NCI-H460 (cell line): ENCODE data around the gene HYOU1. TPM values are rescaled to one million over a fixed set of nuclear protein-coding genes. Genes with fewer than 3 reads are reported as not detected.
"Not testable (repeated sequence)": the region's sequence is repeated elsewhere in the genome, so short reads cannot be mapped to it uniquely, and the experiment has no call there.

Source experiments
- DNase-seq: peaks from one replicate; pipeline ENCODE4 v3.0.0-alpha.2; 2016; ENCODE audit warnings: low read depth; ENCODE audit errors: extremely low read depth
- total RNA-seq: library from RNA; depleted of rRNA; stranded (reverse); fragments of >200 nt; shearing (Covaris generic); gene quantifications from 2 replicates; pipeline ENCODE4 v1.2.3, GENCODE V29; 2014

HYOU1 gene
- total RNA-seq, 1 experiment from 2014 or later, result 242 TPM

- DNase-seq, result no peak
These were observed 10.5 kb downstream of the HYOU1 start for GRCh38 chr11:119046489-119046888.

GRCh38 chr11:119044708-119045107 lies 12.3 kb downstream of the HYOU1 start:
- no peak for DNase-seq

GRCh38 chr11:119042927-119043326 lies 14.1 kb downstream of the HYOU1 start:
- DNase-seq, result no peak

GRCh38 chr11:119041821-119042514 lies 15.0 kb downstream of the HYOU1 start:
- DNase-seq, result no peak

GRCh38 chr11:119039471-119039870 lies 17.5 kb downstream of the HYOU1 start:
- DNase-seq, result not testable (repeated sequence)

DNA sequence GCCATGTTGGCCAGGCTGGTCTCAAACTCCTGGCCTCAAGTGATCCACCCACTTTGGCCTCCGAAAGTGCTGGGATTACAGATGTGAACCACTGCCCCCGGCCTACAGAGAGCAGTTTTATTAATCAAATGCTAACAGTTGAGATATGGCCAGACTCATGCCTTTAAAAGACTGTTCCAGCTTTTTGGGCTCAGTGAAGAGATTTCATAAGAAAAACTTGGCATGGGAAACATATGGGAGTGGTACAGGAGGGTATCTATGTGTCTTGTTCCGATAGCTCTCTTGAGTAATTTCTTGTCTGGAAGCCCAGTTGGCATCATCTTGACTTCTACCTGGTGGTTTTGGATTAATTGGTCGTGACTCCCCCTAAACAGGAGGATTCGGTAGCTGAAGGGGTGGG lies 18.1 kb downstream of the HYOU1 start:
- no peak for DNase-seq

GRCh38 chr11:119034813-119035212 lies 22.2 kb downstream of the HYOU1 start:
- DNase-seq, result no peak

DNA sequence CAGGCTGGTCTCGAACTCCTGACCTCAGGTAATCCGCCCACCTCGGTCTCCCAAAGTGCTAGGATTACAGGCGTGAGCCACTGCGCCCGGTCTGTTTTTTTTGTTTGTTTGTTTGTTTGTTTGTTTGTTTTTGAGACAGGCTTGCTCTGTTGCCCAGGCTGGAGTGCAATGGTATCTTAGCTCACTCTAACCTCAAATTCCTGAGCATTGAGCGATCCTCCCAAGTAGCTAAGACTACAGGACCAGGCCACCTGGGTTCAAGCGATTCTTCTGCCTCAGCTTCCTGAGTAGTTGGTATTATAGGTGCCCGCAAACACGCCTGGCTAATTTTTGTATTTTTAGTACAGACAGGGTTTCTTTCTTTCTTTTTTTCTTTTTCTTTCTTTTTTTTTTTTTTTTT lies 23.6 kb downstream of the HYOU1 start:
- DNase-seq, result not testable (repeated sequence)

GRCh38 chr11:119031912-119032280 lies 25.1 kb downstream of the HYOU1 start:
- DNase-seq, result no peak

DNA sequence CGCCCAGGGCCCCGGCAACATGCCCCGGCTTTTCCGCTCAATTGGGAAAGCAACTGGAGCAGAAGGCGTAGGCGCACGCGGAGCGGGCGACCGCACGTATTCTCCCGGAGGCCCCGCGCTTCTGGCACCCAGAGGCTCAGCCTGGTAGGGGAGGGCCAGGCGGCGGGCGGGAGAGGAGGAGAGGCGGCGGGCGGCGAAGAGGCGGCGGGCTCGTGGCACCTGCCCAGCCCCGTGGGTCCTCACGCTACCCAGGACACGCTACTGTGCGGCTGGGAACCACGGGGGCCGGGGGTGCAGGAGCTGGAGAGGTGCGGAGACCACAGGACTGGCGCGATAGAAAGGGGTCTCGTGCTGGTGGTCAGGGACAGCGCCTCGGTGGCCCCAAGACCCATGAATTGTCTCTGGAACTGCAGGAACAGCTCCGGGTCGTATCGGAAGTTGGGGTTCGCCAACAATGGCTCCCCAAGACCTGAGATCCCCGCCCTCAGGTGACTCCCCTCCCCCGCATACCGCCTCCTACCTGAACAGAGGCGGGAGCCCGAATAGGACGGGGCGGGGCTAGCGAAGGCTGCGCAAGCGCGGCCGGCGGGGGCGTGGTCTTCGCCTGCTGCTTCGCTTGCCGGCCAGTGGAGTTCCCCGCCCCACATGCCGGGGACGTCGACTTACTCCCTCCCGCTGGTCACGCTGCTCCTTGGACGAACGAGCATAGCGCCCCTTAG lies 26.5 kb downstream of the HYOU1 start, which contains the start of gene SLC37A4:
Gene SLC37A4 (minus strand): TSS at position 549 of the 719 bp plus-strand sequence.
- peak; percentile 94 for DNase-seq

DNA sequence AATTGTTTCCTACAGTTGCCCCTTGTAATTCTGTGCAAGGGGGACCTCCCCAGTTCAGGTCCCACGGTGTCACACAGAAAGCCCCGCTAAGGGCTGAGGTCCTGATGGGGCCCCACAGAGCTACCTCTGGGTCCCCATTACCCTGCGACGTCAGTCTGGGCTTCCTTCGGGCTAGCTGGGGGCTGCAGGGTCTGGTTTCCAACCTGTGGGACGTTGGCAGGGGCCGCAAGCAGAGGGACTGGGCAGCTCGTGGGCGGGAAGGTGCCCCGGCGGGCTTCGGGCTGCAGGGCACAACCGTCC lies 27.0 kb downstream of the HYOU1 start:
- DNase-seq, result no peak

- DNase-seq, result no peak
These were observed 27.5 kb downstream of the HYOU1 start for GRCh38 chr11:119029340-119030028.

GRCh38 chr11:119029069-119029339 lies 28.0 kb downstream of the HYOU1 start:
- DNase-seq, result no peak

DNA sequence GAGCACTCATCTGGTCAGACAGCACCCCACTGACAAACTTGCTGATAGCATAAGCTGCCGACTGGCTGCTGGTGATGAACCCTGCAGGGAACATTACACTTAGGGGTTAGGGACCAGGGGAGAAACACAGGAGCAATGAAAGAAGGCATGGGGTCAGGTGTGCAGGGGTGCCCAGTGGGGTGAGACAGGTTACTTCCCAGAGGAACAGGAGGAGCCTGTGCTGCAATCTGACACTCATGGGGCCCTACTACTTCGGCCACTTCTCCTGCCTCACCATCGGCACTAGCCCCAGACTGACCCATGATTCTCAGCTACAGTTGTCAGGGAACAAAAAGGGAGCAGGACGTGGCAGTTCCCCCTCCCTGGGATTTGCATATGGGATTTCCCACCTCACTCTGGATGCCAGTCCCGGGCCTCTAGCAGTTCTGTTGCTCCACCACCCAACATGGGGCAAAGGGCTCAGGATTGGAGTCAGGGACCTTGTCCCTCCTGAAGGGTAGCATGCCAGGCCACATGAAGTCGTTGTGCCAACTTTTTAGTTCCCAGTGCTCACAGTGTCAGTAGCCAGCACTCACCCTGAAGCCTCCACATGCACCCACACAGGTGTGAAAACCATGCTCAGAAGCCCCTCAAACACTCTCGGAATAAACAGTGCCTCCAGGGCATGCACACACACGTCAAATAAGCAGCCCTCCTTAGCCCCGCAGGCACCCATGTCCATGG lies 28.5 kb downstream of the HYOU1 start:
- no peak for DNase-seq

DNA sequence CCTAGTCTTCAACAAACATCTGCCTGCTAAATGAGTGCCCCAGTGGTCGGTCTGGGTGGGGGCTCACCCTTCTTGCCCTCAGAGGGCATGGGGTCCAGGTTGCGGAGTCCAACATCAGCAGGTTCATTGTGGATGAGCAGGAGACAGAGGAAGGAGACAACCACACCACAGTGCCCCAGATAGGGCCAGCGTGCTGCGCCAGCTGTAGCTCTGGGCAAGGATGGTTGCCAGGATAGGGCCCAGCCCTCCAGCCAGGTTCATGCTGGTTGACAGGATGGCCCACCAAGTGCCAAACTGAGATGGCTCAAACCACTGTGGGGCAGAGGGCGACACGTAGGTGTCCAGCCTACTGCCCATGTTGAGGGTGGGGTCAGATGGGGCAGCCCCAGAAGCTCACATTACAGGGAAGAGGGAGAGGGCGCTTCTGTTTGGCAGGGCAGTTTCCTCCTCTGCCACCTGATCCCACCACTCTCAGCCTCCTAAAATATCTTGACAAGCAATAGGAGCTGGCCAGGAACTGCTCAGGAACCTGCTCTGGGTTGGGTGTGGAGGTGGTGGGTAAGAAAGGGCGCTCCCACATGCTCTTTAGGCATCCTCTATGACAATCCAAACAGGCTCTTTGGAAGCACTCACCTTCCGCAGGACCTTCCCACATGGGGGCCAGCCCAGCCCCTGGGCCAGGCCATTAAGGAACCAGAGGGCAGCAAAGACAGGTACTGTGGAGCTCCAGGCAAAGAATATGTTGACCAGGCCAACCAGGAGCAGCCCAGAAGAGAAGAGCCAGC lies 29.3 kb downstream of the HYOU1 start:
- DNase-seq, result no peak

GRCh38 chr11:119026970-119027369 lies 30.0 kb downstream of the HYOU1 start:
- DNase-seq, result no peak

DNA sequence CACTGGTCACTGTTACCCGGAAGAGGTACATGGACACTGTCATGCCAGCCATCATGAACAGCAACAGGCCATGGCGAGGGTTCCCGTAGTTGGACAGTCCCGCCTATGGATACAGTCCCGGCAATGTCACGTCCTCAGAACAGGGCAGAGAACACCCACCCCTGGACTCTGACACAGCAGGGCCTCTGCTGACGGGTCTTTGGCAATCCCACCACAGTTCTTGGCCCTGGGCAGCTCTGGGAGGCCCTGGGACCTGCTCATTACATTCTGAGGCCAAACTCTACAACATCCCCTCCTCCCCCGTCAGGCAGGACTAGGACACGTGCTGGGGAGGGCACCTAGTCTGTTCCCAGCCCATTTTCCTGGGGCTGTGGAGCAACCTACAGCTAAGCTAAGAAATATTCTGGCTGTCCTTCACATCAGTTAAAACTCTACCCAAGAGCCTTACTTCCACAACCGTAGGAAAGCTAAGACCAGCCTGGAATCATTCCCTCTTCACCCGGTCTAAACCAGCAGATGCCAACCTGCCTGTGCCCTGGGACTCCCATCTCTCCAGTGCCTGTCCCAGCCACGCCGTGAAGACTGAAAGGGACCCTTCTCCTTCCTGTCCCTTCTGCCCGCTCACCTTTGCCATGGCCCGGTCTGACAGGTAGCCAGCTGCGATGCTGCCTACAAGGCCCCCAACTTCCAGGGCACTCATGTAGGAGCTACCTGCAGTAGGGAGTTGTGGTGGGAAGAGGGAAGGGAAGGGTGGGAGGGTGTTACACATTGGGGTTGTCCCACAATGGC lies 30.8 kb downstream of the HYOU1 start:
- no peak for DNase-seq

GRCh38 chr11:119025541-119025940 lies 31.5 kb downstream of the HYOU1 start:
- no peak for DNase-seq

- DNase-seq, result no peak
These were observed 31.9 kb downstream of the HYOU1 start for GRCh38 chr11:119025099-119025473.
